ENCODE results near the gene PDCD5. TPM values are rescaled to one million over a fixed set of nuclear protein-coding genes. Genes with fewer than 3 reads are reported as not detected.

Gene PDCD5
- total RNA-seq, 1 experiment from 2014 or later, result 118 TPM

- Histone ChIP-seq H3K4me1 (ENCODE audit: insufficient read depth, low read length) (no peaks in the 10 kb centered on the region), H3K27me3 (ENCODE audit: insufficient read depth, low read length) (no peaks in the 10 kb centered on the region), H3K79me1 (ENCODE audit: insufficient read depth, low read depth, low read length, poor library complexity, severe bottlenecking) (no peaks in the 10 kb centered on the region), H3K23me2 (ENCODE audit: insufficient read length, low read depth, low read length, poor library complexity, severe bottlenecking) (no peaks in the 10 kb centered on the region), H3K9ac (ENCODE audit: extremely low read depth, insufficient read length, low read length) (no peak overlapping the region), H4K8ac (replicated peaks; ENCODE audit: insufficient read length, low read depth, low read length) (no peak overlapping the region), H3K14ac (ENCODE audit: insufficient read depth, low read length) (no peak overlapping the region), H2BK15ac (ENCODE audit: low read depth, low read length) (no peak overlapping the region), H2AFZ (ENCODE audit: low read length) (no peak overlapping the region), H2AK5ac (ENCODE audit: insufficient read length, low read length) (no peak overlapping the region), H3K18ac (ENCODE audit: insufficient read length, low read depth, low read length) (no peak overlapping the region), H2BK20ac (ENCODE audit: low read depth, low read length, poor library complexity, severe bottlenecking) (no peak overlapping the region), H2BK5ac (ENCODE audit: insufficient read length, low read length) (no peak overlapping the region), H3K4me2 (ENCODE audit: insufficient read depth, insufficient read length, low read length) (no peak overlapping the region), H3K23ac (ENCODE audit: insufficient read length, low read depth, low read length) (no peak overlapping the region), H2BK120ac (ENCODE audit: low read depth, low read length, poor library complexity, severe bottlenecking) (no peak overlapping the region), H2BK12ac (ENCODE audit: insufficient read length, low read depth, low read length) (no peak overlapping the region), H4K20me1 (ENCODE audit: control insufficient read depth, insufficient read depth, insufficient read length) (no peaks in the 10 kb centered on the region), H3T11ph (ENCODE audit: low read length) (no peak overlapping the region), H3K27ac (ENCODE audit: insufficient read length, low read depth, low read length) (no peak overlapping the region), H4K5ac (ENCODE audit: insufficient read length, low read depth, low read length) (no peak overlapping the region), H3K4ac (ENCODE audit: low read depth, low read length) (no peak overlapping the region), H3K9me3 (ENCODE audit: control insufficient read depth, low read depth, low read length) (no peaks in the 10 kb centered on the region), H3K79me2 (ENCODE audit: insufficient read depth, low read length) (no peaks in the 10 kb centered on the region), H4K91ac (ENCODE audit: insufficient read length, low read depth, low read length) (no peak overlapping the region), H3K56ac (ENCODE audit: insufficient read length, low read depth, low read length) (no peak overlapping the region)
- Mint-ChIP-seq H3K27ac (peak overlapping the region in 2 of 3 experiments; percentile 42 to 44; a peak in 2 of 7 replicates), H3K36me3 (ENCODE audit: insufficient read depth in 1 of 3, low read depth in 3 of 3) (peaks cover 24 to 63% (median 50%) of the 10 kb centered on the region in 3 experiments; a peak in 6 of 7 replicates), H3K9me3 (no peaks in the 10 kb centered on the region), H3K4me3 (no peak overlapping the region), H3K27me3 (ENCODE audit: low read depth) (no peaks in the 10 kb centered on the region), H3K4me1 (no peaks in the 10 kb centered on the region)
- no peak for TF ChIP-seq CTCF (conservative IDR thresholded peaks at IDR 0.05)
- WGBS (ENCODE audit: extremely low coverage, insufficient read length, low lambda C conversion rate), result no CpG with 5 or more reads among the region's 15 CpGs
- DNase-seq, result no peak
Observed at GRCh38 chr19:32606289-32606688, 25.3 kb downstream of the PDCD5 start.
